Activated CD4-positive, alpha-beta T cell treated with anti-CD3 and anti-CD28 coated beads, Interleukin-2, amount 50 U/mL, for 4 hours (primary cell): ENCODE data around the gene SP1.

Experiments used
- DNase-seq, 2 experiments: peaks; one replicate each; pipeline ENCODE4 v3.0.0-alpha.2; 2020

Gene SP1

DNA sequence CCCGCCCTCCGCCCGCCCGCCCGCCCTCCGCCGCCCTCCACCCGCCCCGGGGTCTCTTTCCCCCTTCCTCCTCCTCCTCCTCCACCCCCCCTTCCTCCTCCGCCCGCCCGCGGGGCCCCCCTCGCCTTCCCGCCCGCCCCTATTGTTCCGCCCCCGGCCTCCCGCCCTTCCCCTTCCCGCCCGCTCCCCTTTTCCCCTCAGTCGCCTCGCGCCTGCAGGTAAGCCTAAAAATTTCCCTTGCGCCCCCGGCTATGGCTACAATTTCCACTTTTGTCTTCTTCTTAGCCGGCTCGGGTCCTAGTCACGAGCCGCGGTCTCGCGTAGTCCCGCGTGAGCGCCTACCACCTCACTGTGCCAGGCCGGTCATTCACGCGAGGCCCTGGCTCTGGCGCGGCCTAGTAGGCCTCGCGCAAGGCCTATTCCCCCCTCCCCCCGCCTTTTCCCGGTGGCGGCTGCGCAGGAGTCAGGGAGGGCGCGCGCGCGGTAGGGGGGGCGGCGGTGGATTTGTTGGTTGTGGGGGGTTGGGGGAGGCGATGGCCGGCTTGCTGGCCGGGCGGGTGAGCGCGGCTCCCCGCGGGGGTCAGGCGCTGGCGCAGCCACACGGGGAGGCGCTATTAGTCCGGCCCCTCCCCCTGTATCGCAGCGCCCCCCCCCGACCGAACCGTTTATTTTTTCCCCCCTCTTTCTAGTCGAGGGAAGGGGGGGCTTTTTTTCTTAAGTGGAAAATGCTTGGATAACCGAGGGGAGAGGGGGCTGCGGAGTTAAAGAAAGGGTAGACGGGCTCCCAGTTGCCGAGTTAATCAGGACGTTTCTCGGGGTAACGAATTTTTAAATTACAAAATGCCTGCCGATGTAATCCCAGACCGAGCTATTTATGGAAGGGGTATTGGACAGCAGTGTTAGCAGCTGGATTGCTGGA lies 72.4 kb downstream of the SP1 start:
- DNase-seq: peak; percentile 67 to 71

DNA sequence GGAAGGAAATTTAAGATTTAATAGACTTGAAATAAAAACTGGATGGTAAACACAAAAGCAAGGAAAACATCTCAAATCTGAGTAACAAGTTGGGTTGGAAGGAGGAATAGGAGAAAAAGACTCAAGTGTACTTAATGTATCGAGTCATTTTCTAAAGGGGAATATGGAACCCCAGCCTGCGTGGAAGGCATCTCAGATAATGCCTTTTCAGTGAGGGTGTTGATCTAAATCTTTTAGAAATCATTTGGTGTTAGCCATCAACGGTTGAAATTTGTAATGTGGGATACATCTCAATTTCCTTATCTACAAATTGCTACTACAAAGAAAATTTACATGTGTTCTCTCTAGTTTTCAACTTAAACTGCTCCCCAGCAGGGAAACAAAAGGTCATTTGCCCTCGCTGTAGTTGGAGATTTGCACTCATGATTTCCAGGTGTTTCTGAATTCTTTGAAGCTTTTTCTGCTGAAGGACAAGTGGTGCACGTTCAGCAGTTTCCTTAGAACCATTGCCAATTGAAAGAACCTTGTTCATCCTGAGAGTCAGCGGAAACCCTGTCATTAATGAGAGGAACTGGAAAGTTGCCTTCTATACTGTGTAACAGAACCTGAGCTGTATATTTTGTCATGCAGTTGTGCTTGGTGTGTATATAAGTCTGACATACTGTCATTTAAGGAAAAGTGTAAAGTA lies 74.1 kb downstream of the SP1 start:
- no peak for DNase-seq

DNA sequence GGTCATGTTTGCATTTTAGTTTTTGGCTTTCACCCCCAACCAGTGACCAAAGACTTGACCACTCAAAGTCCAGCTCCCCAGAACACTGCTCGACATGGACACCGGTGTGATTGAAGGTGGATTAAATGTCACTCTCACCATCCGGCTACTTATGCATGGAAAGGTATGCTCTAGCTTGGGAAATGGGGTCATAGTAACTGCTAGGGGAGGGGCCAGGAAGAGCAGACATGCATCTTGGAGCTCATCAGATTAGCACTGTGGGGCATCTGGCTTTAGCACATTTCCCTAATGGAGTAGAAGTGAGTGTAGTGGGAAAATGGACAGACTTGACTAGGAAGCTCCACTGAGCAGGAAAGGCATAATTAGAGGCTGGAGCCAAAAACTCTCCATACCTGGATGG lies 74.7 kb downstream of the SP1 start:
- no peak for DNase-seq

DNA sequence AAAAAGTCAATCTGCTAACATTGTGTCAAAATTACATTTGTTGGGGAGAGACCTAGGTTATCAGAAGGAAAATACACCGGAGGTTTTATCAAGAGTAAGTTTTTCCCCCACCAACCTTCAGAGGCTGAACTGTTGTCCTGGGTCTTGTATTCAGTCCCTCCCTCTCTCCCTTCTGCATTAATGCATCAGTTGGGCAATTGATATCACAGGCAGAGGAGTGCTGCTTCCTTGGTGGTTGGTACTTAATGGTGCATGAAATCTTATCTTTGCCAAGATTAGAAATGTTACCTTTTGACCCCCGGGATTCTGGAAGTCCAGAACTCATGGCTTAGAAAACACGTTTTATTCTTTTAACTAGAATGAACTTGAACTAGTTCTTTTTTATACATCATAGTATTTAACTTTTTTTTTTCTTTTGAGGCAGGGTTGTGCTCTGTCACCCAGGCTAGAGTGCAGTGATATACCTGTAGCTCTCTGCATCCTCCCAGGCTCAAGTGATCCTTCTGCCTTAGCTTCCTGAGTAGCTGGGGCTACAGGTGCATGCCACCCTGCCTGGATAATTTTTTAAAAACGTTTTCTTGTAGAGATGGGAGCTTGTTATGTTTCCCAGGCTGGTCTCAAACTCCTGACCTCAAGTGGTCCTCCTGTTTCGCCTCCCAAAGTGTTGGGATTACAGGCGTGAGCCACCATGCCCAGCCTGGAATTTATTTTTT lies 76.8 kb downstream of the SP1 start:
- DNase-seq: no peak

DNA sequence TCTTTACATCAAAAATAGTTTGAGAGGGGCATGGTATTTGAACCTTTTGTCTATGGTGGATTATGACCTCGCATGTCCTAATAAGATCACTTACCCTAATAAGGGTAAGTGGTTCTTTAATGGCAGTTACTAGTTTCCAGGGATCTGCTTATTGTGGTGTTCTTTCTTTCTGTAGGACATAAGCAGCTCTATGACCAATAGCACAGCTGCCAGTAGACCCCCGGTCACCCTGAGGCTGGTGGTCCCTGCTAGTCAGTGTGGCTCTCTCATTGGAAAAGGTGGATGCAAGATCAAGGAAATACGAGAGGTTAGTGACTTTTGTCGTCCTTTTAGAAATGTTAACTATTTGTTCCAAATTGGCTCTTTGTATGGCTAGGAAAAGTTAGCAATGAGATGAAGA lies 79.1 kb downstream of the SP1 start:
- no peak for DNase-seq

DNA sequence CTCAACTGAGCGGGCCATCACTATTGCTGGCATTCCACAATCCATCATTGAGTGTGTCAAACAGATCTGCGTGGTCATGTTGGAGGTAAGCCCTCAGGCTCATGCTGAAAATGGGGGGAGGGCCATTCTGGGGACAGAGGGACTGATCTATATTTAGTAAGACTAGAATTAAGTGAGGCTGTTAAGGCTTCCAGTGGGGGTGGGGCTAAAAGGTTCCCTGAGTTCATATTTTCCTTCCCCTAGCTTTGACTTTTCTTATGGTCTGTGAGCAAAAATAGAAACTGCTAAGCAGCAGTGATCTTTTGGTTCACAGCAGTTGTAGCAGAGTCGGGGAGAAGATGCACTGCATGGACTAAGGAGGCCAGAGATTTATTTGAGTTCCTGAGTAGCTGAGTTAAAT lies 81.1 kb downstream of the SP1 start:
- DNase-seq: no peak

DNA sequence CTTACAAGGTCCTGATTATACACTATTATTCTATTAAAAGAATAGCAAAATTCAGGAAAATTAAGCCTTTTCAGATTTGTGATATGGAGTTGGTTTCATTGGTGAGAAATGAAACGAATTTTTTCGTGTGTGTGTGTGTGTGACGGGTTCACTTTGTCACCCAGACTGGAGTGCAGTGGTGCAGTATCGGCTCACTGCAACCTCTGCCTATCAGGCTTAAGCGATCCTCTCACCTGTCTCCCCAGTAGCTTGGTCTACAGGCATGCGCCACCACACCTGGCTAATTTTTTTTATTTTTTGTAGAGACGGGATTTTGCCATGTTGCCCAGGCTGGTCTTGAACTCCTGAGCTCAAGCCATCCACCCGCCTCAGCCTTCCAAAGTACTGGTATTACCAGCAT lies 81.6 kb downstream of the SP1 start:
- no peak for DNase-seq

DNA sequence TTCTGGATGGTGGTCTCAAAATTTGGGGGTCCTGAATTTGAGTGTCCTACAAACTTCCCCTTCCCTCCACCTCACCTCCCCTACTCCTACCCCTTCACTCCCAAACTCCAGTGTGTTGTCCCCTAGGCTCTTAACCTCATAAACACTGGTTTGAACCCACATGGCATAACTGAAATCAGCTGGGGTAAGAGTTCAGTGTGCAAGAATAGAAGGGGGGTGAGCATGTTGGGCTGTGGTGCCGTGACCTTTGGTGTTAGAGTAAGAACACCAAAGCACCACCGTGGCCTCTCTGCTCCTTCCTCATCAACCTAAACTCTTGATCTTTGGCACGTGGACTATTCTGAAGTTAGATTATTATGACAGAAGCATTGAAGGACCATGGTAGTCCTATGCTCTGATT lies 83.0 kb downstream of the SP1 start:
- no peak for DNase-seq

DNA sequence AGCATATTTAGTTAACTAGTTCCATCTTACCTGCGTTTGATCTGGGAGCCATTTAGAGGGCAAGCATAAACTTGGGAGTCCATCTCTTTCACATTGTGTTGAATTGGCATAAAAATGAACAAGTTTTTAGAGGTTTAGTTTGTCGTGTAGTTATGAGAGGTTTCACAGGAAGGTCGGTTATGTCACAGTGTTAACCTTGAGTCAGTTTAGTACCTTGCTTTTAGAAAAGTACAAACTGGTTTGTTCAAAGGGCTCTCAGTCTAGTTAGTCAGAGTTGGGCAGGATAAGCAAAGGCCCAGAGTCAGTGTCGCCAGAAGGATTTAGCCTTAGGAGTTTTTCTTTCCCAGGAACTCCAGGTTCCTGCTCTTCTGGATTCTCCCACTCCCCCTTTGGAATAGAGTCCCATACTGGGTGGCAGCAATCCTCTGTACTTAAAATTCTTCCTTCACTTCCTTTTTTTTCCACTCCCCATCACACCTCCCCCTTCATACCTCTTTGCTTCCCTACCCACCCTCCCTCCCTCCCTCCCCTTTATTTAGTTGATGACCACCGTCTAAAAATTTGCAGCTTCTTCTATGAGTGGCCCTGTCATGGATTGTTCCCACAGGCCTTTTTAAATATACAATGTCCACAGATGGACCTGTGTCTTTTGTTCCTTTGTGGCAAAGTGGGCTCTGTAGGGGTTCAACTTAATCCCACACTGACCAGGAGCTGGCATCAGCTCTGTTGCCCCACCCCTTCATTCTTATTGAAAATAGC lies 84.0 kb downstream of the SP1 start:
- DNase-seq: no peak

DNA sequence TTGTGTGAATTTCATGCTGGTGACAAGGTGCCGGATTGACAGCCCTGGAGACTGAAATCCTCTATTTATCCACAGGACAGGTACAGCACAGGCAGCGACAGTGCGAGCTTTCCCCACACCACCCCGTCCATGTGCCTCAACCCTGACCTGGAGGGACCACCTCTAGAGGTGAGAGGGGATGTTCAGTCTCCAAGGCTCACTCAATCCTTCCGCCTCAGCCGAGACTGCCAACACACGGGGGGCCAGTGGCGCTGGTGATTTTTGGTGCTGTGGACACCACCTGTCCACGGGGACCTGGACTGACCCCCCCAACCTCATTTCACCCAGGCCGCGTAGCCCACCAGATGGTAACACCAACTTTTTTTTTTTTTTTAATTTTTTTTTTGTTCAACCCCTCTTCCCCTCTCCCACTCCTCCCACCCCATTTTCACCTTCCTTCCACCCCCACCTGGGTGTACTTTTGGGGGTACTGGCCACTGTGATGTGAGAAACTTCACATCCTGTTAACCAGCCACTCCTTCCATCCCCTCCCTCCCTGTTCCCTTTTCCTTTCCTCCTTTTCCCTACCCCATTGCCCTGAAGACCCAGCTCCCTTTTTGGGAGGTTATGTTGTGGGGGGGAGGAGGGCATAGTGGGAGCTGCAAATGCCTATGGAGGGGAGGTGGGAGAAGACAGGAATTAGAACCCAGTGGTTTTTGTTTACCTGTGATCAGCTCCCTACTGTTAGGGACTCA lies 84.9 kb downstream of the SP1 start:
- DNase-seq: no peak

DNA sequence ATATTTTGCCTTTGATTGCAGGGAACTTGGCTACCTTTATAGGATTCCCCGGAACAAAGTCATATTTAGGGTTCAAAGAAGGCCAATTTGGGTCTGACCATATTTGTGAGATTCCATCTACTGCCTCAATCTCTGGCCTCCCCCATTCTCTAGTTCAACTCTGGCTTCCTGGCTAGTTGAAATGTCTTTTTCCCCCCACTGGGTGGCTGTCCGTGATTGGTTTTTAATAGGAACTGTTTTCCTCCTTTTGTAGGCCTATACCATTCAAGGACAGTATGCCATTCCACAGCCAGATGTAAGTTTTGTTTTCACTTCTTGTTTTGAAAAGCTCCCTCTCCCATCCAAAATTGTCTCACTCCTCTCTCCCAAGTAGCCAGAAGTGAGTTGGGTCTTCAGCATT lies 85.7 kb downstream of the SP1 start:
- no peak for DNase-seq
